Colonic mucosa (tissue), 4 donors: ENCODE results near the gene CDC42BPG. TPM values are rescaled to one million over a fixed set of nuclear protein-coding genes. Genes with fewer than 3 reads are reported as not detected.

ENCODE experiments used
- DNase-seq: peaks from one replicate; pipeline ENCODE4 v3.0.0-alpha.2; 2020
- H3K27ac ChIP-seq: fragments of 200-600 bp; one replicate; pipeline ENCODE4 v1.8.0; 2021
- H3K27me3 ChIP-seq: fragments of 200-600 bp; one replicate; pipeline ENCODE4 v1.8.0; 2021
- H3K36me3 ChIP-seq: fragments of 200-600 bp; one replicate; pipeline ENCODE4 v1.8.0; 2021
- H3K4me1 ChIP-seq: fragments of 200-600 bp; one replicate; pipeline ENCODE4 v1.8.0; 2021; ENCODE audit warnings: mild to moderate bottlenecking
- H3K4me3 ChIP-seq: fragments of 200-600 bp; one replicate; pipeline ENCODE4 v1.8.0; 2021
- H3K9ac ChIP-seq, 2 donors: one replicate each; pipeline ENCODE4 v1.7.0; 2013; ENCODE audit warnings: control low read depth in 2 of 2, low read depth in 2 of 2, low read length in 2 of 2
- H3K9me3 ChIP-seq: fragments of 200-600 bp; one replicate; pipeline ENCODE4 v1.8.0; 2021
- intact Hi-C: fragments of 100-400 bp; cut with DNase I; formaldehyde crosslinking; loops from one replicate; pipeline ENCODE4 v1.14.1; 2022
- total RNA-seq, 2 donors: library from RNA; stranded (reverse); fragmentation: NEBNext Ultra II Directional in 1 of 2; extraction: Animal tissue kit (Norgen Biotek cat#: 25700) in 1 of 2; gene quantifications; one replicate each; pipeline ENCODE4 v1.2.1, GENCODE V29; 2021
- TF ChIP-seq, protein P1 (sequence below): fragments of 200-600 bp; IDR thresholded peaks from one replicate; pipeline ENCODE4 v1.8.0; 2022; ENCODE audit warnings: antibody characterized with exemption, mild to moderate bottlenecking
- donor health status: healthy.
- donor health status: DM: no; HTN: no; CAD: no.
- donor health status: DM: no; HTN: no; CAD: no.

The CDC42BPG gene
- total RNA-seq, 2 donors from 2014 or later: 29.3 to 41.6 TPM

DNA sequence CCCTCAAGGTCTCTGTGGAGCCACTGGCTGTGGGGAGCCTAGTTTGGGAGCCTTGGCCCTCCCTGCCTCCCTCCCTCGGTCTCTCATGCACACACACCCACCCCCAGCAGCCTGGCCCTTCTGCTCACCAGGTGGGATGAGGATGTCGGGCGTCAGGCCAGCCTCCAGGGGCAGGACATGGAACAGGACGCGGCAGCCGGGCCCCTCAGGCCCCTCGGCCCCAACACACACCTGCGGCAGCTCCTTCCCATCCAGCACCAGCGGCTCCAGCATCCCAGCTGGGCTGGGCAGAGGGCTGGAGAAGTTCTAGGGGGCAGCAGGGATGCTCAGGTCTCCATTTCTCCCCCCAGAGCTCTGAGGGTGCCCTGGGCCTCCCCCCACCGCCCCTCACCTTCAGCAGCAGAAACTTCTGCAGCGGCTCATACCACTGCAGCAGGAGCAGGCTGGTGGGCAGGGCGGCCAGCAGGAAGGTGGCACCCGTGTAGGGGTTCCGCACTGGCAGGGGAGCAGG lies 52.6 kb downstream of the CDC42BPG start:
- intact Hi-C loops: no loop called here
- Histone ChIP-seq H3K4me3 (no peak overlapping the region), H3K9me3 (no peaks in the 10 kb centered on the region), H3K36me3 (no peaks in the 10 kb centered on the region), H3K27ac (no peak overlapping the region), H3K4me1 (no peaks in the 10 kb centered on the region), H3K9ac (no peak overlapping the region), H3K27me3 (no peaks in the 10 kb centered on the region)
- DNase-seq: no peak
- TF ChIP-seq, protein P1, sequence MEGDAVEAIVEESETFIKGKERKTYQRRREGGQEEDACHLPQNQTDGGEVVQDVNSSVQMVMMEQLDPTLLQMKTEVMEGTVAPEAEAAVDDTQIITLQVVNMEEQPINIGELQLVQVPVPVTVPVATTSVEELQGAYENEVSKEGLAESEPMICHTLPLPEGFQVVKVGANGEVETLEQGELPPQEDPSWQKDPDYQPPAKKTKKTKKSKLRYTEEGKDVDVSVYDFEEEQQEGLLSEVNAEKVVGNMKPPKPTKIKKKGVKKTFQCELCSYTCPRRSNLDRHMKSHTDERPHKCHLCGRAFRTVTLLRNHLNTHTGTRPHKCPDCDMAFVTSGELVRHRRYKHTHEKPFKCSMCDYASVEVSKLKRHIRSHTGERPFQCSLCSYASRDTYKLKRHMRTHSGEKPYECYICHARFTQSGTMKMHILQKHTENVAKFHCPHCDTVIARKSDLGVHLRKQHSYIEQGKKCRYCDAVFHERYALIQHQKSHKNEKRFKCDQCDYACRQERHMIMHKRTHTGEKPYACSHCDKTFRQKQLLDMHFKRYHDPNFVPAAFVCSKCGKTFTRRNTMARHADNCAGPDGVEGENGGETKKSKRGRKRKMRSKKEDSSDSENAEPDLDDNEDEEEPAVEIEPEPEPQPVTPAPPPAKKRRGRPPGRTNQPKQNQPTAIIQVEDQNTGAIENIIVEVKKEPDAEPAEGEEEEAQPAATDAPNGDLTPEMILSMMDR: no peak

DNA sequence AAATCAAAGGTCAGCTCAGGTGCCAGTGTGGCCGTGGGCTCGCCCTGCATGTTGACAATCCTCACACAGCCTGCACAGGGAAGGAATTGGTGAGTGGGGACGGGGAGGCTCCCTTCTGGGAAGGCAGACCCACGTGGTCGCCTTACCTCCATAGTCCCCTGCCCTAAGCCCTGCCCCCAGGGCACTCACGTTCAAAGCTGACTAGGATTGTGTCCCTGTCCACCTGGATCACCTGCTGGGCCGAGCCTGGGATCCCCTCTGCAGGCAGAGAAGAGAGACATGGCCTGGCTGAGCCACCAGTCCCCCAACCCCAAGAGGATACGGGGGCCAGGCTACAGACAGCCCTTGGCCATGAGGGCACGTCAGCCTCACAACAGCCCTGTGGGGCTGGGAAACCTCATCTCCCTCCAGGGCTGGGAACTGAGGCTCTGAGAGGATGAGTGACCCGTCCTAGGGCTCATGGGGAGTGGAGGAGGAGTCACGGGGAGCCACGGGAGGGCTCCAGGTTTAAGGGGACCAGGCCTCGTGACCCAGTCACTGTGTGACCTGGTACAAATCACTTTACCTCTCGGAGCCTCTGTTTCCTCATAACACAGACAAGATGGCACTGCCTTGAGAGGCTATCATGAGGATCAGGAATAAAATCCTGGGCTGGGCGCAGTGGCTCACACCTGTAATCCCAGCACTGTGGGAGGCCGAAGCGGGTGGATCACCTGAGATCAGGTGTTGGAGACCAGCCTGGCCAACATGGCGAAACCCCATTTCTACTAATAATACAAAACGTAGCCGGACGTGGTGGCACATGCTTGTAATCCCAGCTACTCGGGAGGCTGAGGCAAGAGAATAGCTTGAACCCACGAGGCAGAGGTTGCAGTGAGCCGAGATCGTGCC lies 54.0 kb downstream of the CDC42BPG start:
- H3K27me3 ChIP-seq: no peaks in the 10 kb centered on the region
- no peak overlapping the region for H3K4me3 ChIP-seq
- TF ChIP-seq, protein P1: no peak
- no peak for DNase-seq
- no peaks in the 10 kb centered on the region for H3K36me3 ChIP-seq
- H3K4me1 ChIP-seq: no peaks in the 10 kb centered on the region
- intact Hi-C loops: no loop called here
- no peak overlapping the region for H3K27ac ChIP-seq
- peak overlapping the region in 1 of 2 donors; percentile 3 for H3K9ac ChIP-seq
- H3K9me3 ChIP-seq: no peaks in the 10 kb centered on the region

DNA sequence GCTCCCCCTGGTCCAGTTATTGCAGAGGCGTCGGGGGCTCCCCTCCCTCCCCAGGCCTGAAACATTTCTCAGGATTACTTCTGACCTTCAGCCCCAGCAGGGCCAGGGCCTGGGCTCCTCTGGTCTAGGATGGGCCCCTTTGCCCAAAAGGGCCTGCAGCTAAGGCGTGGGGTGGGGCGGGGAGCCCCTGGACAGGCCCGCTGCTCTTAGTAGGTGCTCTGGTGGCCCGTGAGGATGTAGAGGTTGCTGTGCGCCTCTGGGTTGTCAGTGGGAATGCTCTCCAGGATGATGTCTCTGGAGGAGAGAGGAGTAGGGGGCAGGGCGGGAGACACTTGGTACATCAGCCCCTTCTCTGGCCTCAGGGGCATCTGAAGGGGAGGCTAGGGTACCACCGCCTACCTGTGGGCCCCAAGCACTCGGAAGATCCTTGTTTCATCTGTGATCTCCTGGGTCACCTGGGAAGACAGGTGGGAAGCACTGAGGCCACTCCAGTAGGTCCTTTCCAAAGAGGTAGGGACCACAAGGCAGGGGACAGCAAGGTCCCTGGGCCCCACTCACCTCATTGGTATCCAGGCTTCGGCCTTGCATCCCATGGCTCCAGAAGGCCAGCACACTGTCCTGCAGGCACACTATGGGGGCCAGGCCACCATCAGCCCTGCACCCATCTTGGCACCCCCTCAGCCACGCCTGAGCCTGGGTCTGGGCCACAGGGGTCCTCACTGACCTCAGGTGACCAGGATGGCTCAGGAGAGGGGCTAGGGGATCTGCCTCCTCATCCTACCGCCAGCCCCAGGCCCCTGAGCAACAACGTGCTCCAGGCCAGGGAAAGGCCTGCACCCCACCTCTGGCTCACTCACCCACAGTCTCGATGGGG lies 54.9 kb downstream of the CDC42BPG start:
- no peaks in the 10 kb centered on the region for H3K4me1 ChIP-seq
- DNase-seq: no peak
- H3K27me3 ChIP-seq: no peaks in the 10 kb centered on the region
- H3K36me3 ChIP-seq: no peaks in the 10 kb centered on the region
- H3K9ac ChIP-seq: no peak overlapping the region
- H3K4me3 ChIP-seq: no peak overlapping the region
- intact Hi-C loops: loop anchor here (5.0 kb wide), 2 partner anchors 53 to 103 kb away; partner anchors contain the start of gene CDC42BPG
- H3K27ac ChIP-seq: no peak overlapping the region
- no peaks in the 10 kb centered on the region for H3K9me3 ChIP-seq
- TF ChIP-seq, protein P1: no peak

DNA sequence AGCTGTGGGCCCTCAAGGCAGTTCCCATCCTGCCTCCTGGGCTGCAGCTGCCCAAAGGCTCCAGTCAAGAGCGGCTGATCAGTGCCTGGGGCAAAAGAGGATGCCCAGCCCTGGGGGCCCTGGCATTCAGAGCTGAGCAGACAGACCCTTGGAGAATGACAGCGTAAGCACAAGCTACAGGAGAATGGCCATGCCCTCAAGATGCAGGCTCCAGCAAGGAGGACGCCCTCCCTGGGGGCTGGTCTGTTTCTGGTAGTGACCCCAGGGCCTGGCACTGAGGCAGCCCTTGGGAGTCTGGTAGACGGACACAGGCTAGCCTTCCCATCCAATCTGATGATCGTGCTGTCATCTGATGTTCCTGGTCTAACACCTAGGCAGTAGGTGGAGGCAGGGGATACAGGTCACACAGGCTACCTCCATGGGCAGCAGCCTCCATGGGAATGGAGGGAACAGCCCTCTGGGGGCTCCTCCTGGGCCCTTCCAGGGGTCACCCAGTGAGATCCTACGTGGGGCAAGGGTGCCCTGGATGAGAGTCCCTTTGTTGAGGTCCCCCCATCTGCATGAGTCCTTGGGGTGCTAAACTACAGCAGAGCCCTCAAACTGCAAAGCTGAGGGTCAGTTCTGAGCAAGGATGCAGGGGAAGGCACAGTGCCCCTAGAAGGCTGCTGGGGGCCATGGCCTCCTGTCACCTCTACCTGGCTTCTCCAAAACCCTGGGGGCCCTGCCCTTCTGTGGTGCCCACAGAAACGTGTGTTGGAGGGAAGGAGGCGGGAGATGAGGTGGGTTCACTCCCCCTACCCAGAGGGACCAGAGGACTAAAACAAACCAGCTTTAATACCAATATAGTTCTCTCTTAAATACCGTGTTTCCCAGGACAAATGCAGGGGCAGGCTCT lies 55.9 kb downstream of the CDC42BPG start:
- no peak for DNase-seq
- TF ChIP-seq, protein P1: no peak
- H3K36me3 ChIP-seq: no peaks in the 10 kb centered on the region

More for the DNA sequence above, 55.9 kb downstream of the CDC42BPG start:
- Histone ChIP-seq H3K4me3 (no peak overlapping the region), H3K9me3 (no peaks in the 10 kb centered on the region), H3K9ac (no peak overlapping the region), H3K27me3 (no peaks in the 10 kb centered on the region), H3K4me1 (no peaks in the 10 kb centered on the region), H3K27ac (no peak overlapping the region)
- intact Hi-C loops: loop anchor here (5.0 kb wide), 2 partner anchors 54 to 104 kb away; partner anchors contain the start of gene CDC42BPG
